ENCODE measurements around the gene ANLN. TPM values are rescaled to one million over a fixed set of nuclear protein-coding genes. Genes with fewer than 3 reads are reported as not detected.

The ANLN gene
- total and polyA plus RNA-seq, 7 experiments from 2014 or later: 0.30 to 48.6 (median 0.63) TPM; not detected in 1

DNA sequence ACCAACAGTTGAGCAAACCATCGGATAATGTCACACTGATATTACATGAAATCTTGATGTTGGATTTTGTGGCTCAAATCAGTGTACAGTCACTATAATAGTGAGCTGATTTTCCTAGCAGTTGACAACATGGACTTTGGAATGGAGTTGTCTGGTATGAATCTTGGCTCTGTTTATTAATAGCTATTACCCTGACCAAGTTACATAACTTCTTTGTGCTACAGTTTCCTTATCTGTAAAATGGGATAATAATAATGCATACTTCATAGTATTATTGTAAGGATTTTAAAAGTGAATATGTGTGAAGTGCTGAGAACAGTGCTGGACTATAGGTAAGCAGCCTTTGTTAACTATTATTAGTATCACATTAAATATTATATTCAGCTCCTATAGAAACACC lies 26.1 kb upstream of the ANLN start:
- intact Hi-C loops (cut with micrococcal nuclease): loop anchor here (10.0 kb wide), 5 partner anchors 209 to 1081 kb away; partner anchors contain the start of genes EEPD1 (in 1 of the 2), ELMO1 (in 1 of the 2) and HERPUD2 (in 1 of the 2)
- Mint-ChIP-seq H3K4me3 (no peak overlapping the region), H3K9me3 (no peaks in the 10 kb centered on the region), H3K36me3 (no peaks in the 10 kb centered on the region), H3K27me3 (peaks cover 0 to 42% (median 0%) of the 10 kb centered on the region in 5 donors), H3K27ac (no peak overlapping the region), H3K4me1 (peaks cover 0 to 7% (median 4%) of the 10 kb centered on the region in 7 donors)
- H3K4me3 ChIP-seq (ENCODE audit: low read length): no peak overlapping the region
- ChIA-PET POLR2A (interaction anchor here (0.6 kb wide), 1 partner anchor 278 kb away, joined by 7 read pairs; no protein-coding TSS in a partner anchor), CTCF (no interaction called here)
- DNase-seq (no peak), ATAC-seq (no peak)
- H3K36me3 ChIP-seq (ENCODE audit: control insufficient read depth in 2 of 3, insufficient read depth in 3 of 3, low read length in 3 of 3): no peaks in the 10 kb centered on the region
- H3K9me3 ChIP-seq (ENCODE audit: control insufficient read depth in 2 of 3, low read length in 3 of 3): no peaks in the 10 kb centered on the region
- peaks cover 0 to 5% of the 10 kb centered on the region in 2 donors for H3K4me1 ChIP-seq (ENCODE audit: control insufficient read depth in 2 of 2, insufficient read depth in 2 of 2, low read length in 2 of 2)
- no peaks in the 10 kb centered on the region for H3K27me3 ChIP-seq (ENCODE audit: control insufficient read depth in 2 of 2, insufficient read depth in 2 of 2, low read length in 2 of 2)
- H3K27ac ChIP-seq (ENCODE audit: low read depth, low read length): no peak overlapping the region

DNA sequence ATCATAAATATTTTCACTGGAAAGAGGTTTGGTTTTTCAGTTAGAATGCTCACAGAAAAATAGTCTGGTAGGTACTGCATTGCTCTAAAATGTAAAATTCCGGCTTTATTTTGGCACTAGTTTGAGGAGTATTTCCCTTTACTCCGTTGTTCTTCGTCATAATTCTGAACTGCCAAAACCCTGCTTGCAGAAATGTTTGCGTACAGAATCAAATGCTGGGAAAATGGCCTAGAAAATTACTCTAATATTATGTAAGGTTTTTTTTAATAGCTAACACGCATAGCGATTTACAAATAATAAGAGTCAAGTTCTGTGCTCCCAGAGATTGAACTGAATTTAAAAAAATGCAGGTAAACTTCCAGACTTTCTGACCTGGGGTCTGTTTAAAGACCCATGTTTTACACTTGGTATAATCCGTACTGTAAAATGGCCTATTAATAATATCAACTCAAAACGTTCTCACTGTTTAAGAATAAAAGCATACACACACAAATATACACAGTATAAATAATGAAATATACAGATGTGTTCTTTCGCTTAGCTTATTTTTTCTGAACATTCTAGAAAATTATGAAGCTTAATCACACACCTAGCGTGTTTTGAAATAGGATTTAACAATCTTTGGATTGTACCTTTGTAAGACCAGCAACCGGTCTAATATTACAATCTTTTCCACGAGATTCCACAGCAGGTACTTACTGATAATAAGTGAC lies 23.5 kb upstream of the ANLN start:
- peak overlapping the region; percentile 70 for H3K27ac ChIP-seq (ENCODE audit: low read depth, low read length)
- ChIA-PET CTCF (interaction anchor here (0.9 to 2.4 kb wide), 6 partner anchors 8 to 642 kb away, joined by 3 to 11 read pairs (median 5); partner anchors contain the start of gene ANLN), POLR2A (no interaction called here)
- peaks cover 0 to 55% (median 0%) of the 10 kb centered on the region in 5 donors for H3K27me3 Mint-ChIP-seq
- no peaks in the 10 kb centered on the region for H3K36me3 ChIP-seq (ENCODE audit: control insufficient read depth in 2 of 3, insufficient read depth in 3 of 3, low read length in 3 of 3)
- intact Hi-C loops (cut with micrococcal nuclease): loop anchor here (2.0 to 10.0 kb wide), 13 partner anchors 76 to 1329 kb away; partner anchors contain the start of genes DPY19L1 (in 2 of the 2), ELMO1 (in 2 of the 2), HERPUD2 (in 2 of the 2) and EEPD1 (in 1 of the 2)
- H3K36me3 Mint-ChIP-seq: no peaks in the 10 kb centered on the region
- ATAC-seq (no peak), DNase-seq (no peak)
- no peaks in the 10 kb centered on the region for H3K9me3 Mint-ChIP-seq
- no peaks in the 10 kb centered on the region for H3K27me3 ChIP-seq (ENCODE audit: control insufficient read depth in 2 of 2, insufficient read depth in 2 of 2, low read length in 2 of 2)
- H3K4me1 ChIP-seq (ENCODE audit: control insufficient read depth in 2 of 2, insufficient read depth in 2 of 2, low read length in 2 of 2): peaks cover 0 to 5% of the 10 kb centered on the region in 2 donors
- peaks cover 0 to 8% (median 5%) of the 10 kb centered on the region in 7 donors for H3K4me1 Mint-ChIP-seq
- no peaks in the 10 kb centered on the region for H3K9me3 ChIP-seq (ENCODE audit: control insufficient read depth in 2 of 3, low read length in 3 of 3)
- H3K27ac Mint-ChIP-seq: peak overlapping the region in 6 of 9 donors; percentile 43 to 85 (median 68)
- peak overlapping the region; percentile 69 to 95 (median 87) for H3K4me3 Mint-ChIP-seq
- peak overlapping the region; percentile 76 for H3K4me3 ChIP-seq (ENCODE audit: low read length)

DNA sequence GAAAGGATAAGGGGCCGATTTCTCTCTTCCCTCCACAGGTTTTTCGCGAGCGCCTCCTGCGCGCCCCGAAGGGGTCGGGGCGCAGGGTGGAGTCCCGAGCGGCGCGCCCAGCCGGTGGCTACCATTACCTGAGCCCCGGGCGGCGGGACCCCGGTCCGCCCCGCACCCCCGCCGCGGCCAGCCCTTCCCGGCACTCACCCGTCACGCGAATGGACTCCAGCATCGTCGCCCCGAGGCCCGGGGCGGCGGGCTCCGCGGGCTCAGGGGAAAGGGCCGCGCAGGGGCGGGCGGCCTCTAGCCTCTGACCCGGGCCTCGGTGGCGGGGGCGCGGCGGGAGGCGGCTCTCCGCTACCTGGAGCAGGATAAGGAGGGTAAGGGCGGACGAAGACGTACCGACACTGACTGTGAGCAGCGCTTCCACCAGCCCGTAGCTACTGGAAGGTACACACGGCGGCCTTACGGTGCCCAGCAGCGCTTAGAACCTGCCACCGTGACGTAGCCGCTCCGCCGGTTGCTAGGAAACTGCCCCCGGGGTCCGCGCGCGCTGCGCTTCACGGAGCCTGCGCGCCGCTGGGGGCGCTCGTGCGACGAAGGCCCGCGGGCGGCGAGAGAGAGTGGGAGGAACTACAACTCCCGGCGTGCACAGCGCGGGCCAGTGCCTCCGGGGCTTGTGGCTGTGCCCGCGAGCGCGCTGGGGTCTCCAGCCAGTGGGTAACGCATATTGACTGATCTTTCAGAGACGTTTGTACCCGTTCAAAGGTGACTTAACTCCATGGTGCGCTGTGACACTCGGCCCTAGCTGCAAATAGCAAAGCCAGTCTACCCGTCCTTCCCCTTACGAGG lies 22.7 kb upstream of the ANLN start:
- ChIA-PET CTCF (interaction anchor here (0.6 to 2.4 kb wide), 10 partner anchors 9 to 643 kb away, joined by 3 to 11 read pairs (median 5); partner anchors contain the start of gene ANLN), POLR2A (interaction anchor here (1.1 to 1.4 kb wide), 2 partner anchors 12 to 74 kb away, joined by 3 to 4 read pairs; no protein-coding TSS in a partner anchor)
- Mint-ChIP-seq H3K27ac (peak overlapping the region in 8 of 9 donors; percentile 51 to 94 (median 82)), H3K9me3 (no peaks in the 10 kb centered on the region), H3K4me1 (peaks cover 0 to 8% (median 5%) of the 10 kb centered on the region in 7 donors), H3K36me3 (no peaks in the 10 kb centered on the region), H3K27me3 (peaks cover 0 to 57% (median 0%) of the 10 kb centered on the region in 5 donors), H3K4me3 (peak overlapping the region; percentile 80 to 97 (median 93))
- intact Hi-C loops (cut with micrococcal nuclease): loop anchor here (1.0 to 10.0 kb wide), 18 partner anchors 11 to 1330 kb away; partner anchors contain the start of genes ANLN (in 2 of the 2), DPY19L1 (in 2 of the 2), ELMO1 (in 2 of the 2) and HERPUD2 (in 2 of the 2)
- H3K4me1 ChIP-seq (ENCODE audit: control insufficient read depth in 2 of 2, insufficient read depth in 2 of 2, low read length in 2 of 2): peaks cover 0 to 5% of the 10 kb centered on the region in 2 donors
- no peaks in the 10 kb centered on the region for H3K36me3 ChIP-seq (ENCODE audit: control insufficient read depth in 2 of 3, insufficient read depth in 3 of 3, low read length in 3 of 3)
- H3K27me3 ChIP-seq (ENCODE audit: control insufficient read depth in 2 of 2, insufficient read depth in 2 of 2, low read length in 2 of 2): no peaks in the 10 kb centered on the region
- DNase-seq (peak; percentile 84 to 92 (median 91)), ATAC-seq (peak; percentile 98)
- H3K9me3 ChIP-seq (ENCODE audit: control insufficient read depth in 2 of 3, low read length in 3 of 3): no peaks in the 10 kb centered on the region
- H3K4me3 ChIP-seq (ENCODE audit: low read length): peak overlapping the region; percentile 76
- H3K27ac ChIP-seq (ENCODE audit: low read depth, low read length): peak overlapping the region; percentile 70

DNA sequence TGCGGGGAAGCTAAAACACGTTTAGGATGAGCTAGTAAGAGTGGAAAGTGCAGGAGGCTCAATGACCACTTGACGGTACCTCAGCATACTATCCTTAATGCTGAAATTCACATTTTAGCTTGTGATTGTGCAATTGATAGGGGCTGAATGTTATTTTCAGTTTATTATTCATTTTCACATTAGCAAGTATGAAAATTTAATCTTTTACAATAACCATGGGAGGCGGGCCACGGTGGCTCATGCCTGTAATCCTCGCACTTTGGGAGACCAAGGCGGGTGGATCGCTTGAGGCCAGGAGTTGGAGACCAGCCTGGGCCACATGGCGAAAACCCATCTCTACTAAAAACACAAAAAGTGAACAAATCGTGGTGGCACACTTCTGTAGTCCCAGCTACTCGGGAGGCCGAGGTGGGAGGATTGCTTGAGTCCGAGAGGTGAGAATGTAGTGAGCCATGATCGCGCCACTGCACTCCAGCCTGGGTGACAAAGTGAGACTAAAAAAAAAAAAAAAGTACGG lies 22.0 kb upstream of the ANLN start:
- H3K9me3 Mint-ChIP-seq: no peaks in the 10 kb centered on the region
- Histone ChIP-seq H3K36me3 (ENCODE audit: control insufficient read depth in 2 of 3, insufficient read depth in 3 of 3, low read length in 3 of 3) (no peaks in the 10 kb centered on the region), H3K9me3 (ENCODE audit: control insufficient read depth in 2 of 3, low read length in 3 of 3) (no peaks in the 10 kb centered on the region), H3K27me3 (ENCODE audit: control insufficient read depth in 2 of 2, insufficient read depth in 2 of 2, low read length in 2 of 2) (no peaks in the 10 kb centered on the region), H3K27ac (ENCODE audit: low read depth, low read length) (peak overlapping the region; percentile 70), H3K4me1 (ENCODE audit: control insufficient read depth in 2 of 2, insufficient read depth in 2 of 2, low read length in 2 of 2) (peaks cover 0 to 5% of the 10 kb centered on the region in 2 donors), H3K4me3 (ENCODE audit: low read length) (peak overlapping the region; percentile 76)
- peaks cover 0 to 58% (median 0%) of the 10 kb centered on the region in 5 donors for H3K27me3 Mint-ChIP-seq
- ChIA-PET POLR2A (interaction anchor here (1.1 to 1.4 kb wide), 2 partner anchors 11 to 74 kb away, joined by 3 to 4 read pairs; no protein-coding TSS in a partner anchor), CTCF (interaction anchor here (0.6 to 2.4 kb wide), 8 partner anchors 9 to 644 kb away, joined by 3 to 11 read pairs (median 6); partner anchors contain the start of gene ANLN)
- intact Hi-C loops (cut with micrococcal nuclease): loop anchor here (1.0 to 10.0 kb wide), 18 partner anchors 11 to 1331 kb away; partner anchors contain the start of genes ANLN (in 2 of the 2), DPY19L1 (in 2 of the 2), ELMO1 (in 2 of the 2) and HERPUD2 (in 2 of the 2)
- peak overlapping the region in 8 of 9 donors; percentile 51 to 94 (median 82) for H3K27ac Mint-ChIP-seq
- no peaks in the 10 kb centered on the region for H3K36me3 Mint-ChIP-seq
- peaks cover 0 to 8% (median 5%) of the 10 kb centered on the region in 7 donors for H3K4me1 Mint-ChIP-seq
- no peak for ATAC-seq
- DNase-seq: no peak
- H3K4me3 Mint-ChIP-seq: peak overlapping the region; percentile 80 to 97 (median 93)

DNA sequence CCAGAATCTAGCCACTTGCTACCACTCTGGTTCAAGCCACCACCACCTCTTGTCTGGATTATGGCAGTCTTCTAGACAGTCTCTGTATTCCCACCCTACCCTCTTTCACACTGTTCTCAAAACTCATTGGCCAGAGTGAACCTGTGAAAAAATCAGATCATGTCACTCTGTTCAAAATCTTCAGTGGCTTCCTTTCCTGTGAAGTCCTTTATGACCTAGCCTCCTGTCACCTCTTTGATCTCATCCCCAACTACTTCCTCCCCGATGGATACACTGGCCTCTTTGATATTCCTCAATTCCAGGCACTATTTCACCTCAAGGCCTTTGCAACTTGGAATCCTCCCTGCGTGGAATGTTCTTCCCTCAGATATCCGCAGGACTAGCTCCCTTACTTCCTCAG lies 21.2 kb upstream of the ANLN start:
- no peak for DNase-seq
- H3K4me1 Mint-ChIP-seq: peaks cover 0 to 8% (median 5%) of the 10 kb centered on the region in 7 donors
- peak overlapping the region in 1 of 9 donors; percentile 26 for H3K27ac Mint-ChIP-seq
- H3K36me3 Mint-ChIP-seq: no peaks in the 10 kb centered on the region
- no peak for ATAC-seq
- ChIA-PET CTCF (interaction anchor here (1.4 to 1.5 kb wide), 2 partner anchors 10 to 302 kb away, joined by 7 to 10 read pairs; no protein-coding TSS in a partner anchor), POLR2A (interaction anchor here (2.2 kb wide), 1 partner anchor 9 kb away, joined by 6 read pairs; no protein-coding TSS in a partner anchor)
- Histone ChIP-seq H3K4me1 (ENCODE audit: control insufficient read depth in 2 of 2, insufficient read depth in 2 of 2, low read length in 2 of 2) (peaks cover 0 to 5% of the 10 kb centered on the region in 2 donors), H3K27me3 (ENCODE audit: control insufficient read depth in 2 of 2, insufficient read depth in 2 of 2, low read length in 2 of 2) (no peaks in the 10 kb centered on the region), H3K36me3 (ENCODE audit: control insufficient read depth in 2 of 3, insufficient read depth in 3 of 3, low read length in 3 of 3) (no peaks in the 10 kb centered on the region), H3K27ac (ENCODE audit: low read depth, low read length) (no peak overlapping the region), H3K9me3 (ENCODE audit: control insufficient read depth in 2 of 3, low read length in 3 of 3) (no peaks in the 10 kb centered on the region), H3K4me3 (ENCODE audit: low read length) (no peak overlapping the region)
- H3K4me3 Mint-ChIP-seq: peak overlapping the region in 9 of 10 donors; percentile 16 to 95 (median 42)
- no peaks in the 10 kb centered on the region for H3K9me3 Mint-ChIP-seq
- H3K27me3 Mint-ChIP-seq: peaks cover 0 to 59% (median 0%) of the 10 kb centered on the region in 5 donors
- intact Hi-C loops (cut with micrococcal nuclease): loop anchor here (5.0 to 10.0 kb wide), 8 partner anchors 74 to 1331 kb away; partner anchors contain the start of genes DPY19L1 (in 1 of the 2), EEPD1 (in 1 of the 2), ELMO1 (in 1 of the 2) and HERPUD2 (in 1 of the 2)

Data from naive thymus-derived CD4-positive, alpha-beta T cell (primary cell).